ENCODE measurements around the gene LRRC4C. TPM values are rescaled to one million over a fixed set of nuclear protein-coding genes. Genes with fewer than 3 reads are reported as not detected.

Gene LRRC4C
- polyA plus RNA-seq, 1 experiment, result not detected

DNA sequence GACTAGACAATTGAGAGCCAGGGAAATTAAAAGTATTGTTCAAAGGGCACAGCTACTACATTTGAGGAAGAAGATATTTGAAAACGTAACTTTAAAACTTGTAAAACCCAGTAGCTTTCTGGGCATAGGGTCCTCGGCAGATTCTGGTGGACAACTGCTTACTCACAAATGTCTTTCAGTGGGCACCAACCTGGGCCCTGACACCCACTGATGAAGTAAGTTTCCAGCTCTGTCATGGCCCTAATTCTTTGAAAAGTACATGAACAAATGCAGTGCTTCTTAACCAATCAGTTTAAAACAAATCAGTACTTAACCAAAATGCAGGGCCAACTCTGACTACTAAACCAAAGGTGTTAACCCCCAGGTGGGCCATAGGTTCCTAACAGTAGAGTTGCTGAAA, 1170.1 kb downstream of the LRRC4C start:
- CTCF ChIA-PET, result no interaction called here
- TF ChIP-seq, protein P1, sequence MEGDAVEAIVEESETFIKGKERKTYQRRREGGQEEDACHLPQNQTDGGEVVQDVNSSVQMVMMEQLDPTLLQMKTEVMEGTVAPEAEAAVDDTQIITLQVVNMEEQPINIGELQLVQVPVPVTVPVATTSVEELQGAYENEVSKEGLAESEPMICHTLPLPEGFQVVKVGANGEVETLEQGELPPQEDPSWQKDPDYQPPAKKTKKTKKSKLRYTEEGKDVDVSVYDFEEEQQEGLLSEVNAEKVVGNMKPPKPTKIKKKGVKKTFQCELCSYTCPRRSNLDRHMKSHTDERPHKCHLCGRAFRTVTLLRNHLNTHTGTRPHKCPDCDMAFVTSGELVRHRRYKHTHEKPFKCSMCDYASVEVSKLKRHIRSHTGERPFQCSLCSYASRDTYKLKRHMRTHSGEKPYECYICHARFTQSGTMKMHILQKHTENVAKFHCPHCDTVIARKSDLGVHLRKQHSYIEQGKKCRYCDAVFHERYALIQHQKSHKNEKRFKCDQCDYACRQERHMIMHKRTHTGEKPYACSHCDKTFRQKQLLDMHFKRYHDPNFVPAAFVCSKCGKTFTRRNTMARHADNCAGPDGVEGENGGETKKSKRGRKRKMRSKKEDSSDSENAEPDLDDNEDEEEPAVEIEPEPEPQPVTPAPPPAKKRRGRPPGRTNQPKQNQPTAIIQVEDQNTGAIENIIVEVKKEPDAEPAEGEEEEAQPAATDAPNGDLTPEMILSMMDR (IDR thresholded peaks at IDR 0.05; ENCODE audit: insufficient read depth, low read depth, low read length), result no peak
- POLR2A ChIA-PET, result no interaction called here
- no peak for DNase-seq (ENCODE audit: low read depth)
- H3K27me3 ChIP-seq (ENCODE audit: control insufficient read depth, insufficient read depth, low read length), result peaks cover 8% of the 10 kb centered on the region
- no peak overlapping the region for H3K4me3 ChIP-seq (ENCODE audit: low read depth, low read length)
- H3K36me3 ChIP-seq (ENCODE audit: control insufficient read depth, insufficient read depth, low read length), result no peaks in the 10 kb centered on the region

DNA sequence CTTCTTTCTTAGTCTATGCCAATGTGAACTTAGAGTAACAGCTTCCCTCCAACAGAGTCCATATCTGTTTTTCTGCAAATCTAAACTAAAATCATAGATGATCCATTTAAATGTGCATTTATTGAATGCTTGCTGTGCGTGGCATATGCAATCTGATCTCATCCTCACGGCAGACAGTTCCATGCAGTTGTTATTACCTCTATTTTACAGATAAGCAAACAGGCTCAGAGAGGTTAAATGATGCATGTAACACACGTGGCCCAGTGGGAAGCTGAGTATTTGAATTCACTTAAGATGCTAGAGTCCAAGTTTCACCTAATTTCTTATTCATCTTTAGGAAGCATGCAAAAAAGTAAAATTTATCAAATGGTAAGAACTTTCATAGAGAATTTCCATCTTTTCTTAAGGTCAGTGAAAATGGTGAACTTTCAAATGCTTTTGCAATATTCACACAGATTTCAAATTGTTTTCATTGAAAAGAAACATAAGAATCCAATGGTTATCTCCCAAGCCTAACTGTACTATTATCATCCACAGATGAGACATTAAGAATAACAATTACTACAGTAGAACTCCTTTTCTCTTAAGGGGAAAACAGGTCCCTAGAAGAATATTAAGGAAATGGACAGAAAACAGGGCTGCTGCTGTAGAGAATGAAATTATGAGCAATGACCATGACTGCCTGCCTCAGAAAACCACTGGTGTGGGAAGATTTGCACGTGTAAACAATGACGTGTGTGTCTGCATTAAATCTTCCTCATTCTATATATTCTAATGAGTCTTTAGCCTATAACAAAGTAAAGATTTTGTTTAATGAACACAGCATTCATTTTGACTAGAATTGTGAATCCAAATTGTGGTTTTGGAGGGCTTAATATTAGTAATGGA, 1171.3 kb downstream of the LRRC4C start:
- CTCF ChIA-PET, result no interaction called here
- TF ChIP-seq, protein P1 (IDR thresholded peaks at IDR 0.05; ENCODE audit: insufficient read depth, low read depth, low read length), result no peak
- Histone ChIP-seq H3K27me3 (ENCODE audit: control insufficient read depth, insufficient read depth, low read length) (peaks cover 8% of the 10 kb centered on the region), H3K4me3 (ENCODE audit: low read depth, low read length) (no peak overlapping the region), H3K36me3 (ENCODE audit: control insufficient read depth, insufficient read depth, low read length) (no peaks in the 10 kb centered on the region)
- DNase-seq (ENCODE audit: low read depth), result no peak
- POLR2A ChIA-PET, result no interaction called here

DNA sequence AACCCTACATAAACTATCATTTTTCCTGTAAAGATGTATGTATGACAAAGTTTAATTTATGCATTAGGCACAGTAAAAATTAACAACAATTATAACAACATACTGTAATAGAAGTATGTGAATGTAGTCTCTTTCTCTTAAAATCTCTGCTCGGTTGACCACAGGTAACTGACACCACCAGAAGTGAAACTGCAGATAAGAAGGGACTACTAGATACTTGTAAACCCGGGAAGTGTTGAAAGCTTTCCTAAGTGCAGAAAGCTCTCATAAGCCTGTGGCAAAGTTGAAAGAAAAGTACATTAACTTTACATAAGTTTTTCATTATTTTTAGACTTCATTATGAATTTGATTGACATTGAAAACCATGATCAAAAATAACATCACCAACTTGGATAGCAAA, 1173.3 kb downstream of the LRRC4C start:
- CTCF ChIA-PET, result no interaction called here
- TF ChIP-seq, protein P1 (IDR thresholded peaks at IDR 0.05; ENCODE audit: insufficient read depth, low read depth, low read length), result no peak
- no peak for DNase-seq (ENCODE audit: low read depth)
- no peak overlapping the region for H3K4me3 ChIP-seq (ENCODE audit: low read depth, low read length)
- POLR2A ChIA-PET, result no interaction called here
- H3K36me3 ChIP-seq (ENCODE audit: control insufficient read depth, insufficient read depth, low read length), result no peaks in the 10 kb centered on the region
- H3K27me3 ChIP-seq (ENCODE audit: control insufficient read depth, insufficient read depth, low read length), result 0 out of 2 replicates have a peak, but pooled peaks cover 2% of the 10 kb centered on the region

DNA sequence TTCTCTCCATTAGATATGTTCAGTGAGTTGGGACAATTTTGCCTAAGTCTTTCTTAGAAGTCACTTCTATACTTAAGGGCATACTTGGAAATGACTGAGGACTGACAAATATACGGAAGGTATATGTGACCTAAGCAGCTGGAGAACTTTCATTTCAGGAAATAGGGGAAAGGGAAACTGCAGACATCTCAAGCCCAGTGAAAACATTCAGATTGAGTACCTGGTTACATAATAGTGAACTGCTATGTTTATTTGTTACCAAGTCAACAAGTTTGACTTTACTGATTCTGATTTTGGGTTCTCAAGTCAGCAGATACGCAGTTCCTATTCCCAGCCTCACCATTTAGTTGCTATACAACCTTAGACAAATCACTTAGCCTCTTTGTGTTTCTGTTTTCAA, 1173.9 kb downstream of the LRRC4C start:
- CTCF ChIA-PET, result no interaction called here
- TF ChIP-seq, protein P1 (IDR thresholded peaks at IDR 0.05; ENCODE audit: insufficient read depth, low read depth, low read length), result no peak
- Histone ChIP-seq H3K27me3 (ENCODE audit: control insufficient read depth, insufficient read depth, low read length) (no peaks in the 10 kb centered on the region), H3K4me3 (ENCODE audit: low read depth, low read length) (no peak overlapping the region), H3K36me3 (ENCODE audit: control insufficient read depth, insufficient read depth, low read length) (no peaks in the 10 kb centered on the region)
- DNase-seq (ENCODE audit: low read depth), result no peak
- POLR2A ChIA-PET, result no interaction called here

DNA sequence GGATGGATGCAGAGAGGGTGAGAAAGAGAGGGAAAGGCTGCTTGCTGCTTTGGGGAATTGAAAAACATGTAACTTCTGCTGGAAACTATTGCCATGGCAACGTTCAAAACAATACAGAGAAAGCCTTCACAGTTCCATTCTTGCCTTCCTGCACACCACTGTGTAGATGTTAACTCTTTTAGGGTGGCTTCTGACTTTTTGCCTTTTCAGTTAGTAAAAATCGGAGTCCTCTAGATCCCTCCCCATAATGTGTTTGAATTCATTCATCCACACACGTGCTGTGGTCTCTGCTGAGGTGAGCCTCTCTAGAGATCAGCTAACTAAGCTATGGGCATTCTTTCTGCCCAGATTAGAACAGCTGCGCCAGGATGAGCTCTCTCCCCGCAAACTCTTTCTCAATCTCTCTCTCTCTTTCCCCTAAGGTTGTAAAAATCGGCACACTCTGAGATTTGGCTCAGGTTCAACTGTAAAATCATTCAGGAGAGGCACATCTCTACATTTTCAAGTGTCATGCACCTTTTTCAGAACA, 1178.3 kb downstream of the LRRC4C start:
- no peak for DNase-seq (ENCODE audit: low read depth)
- Histone ChIP-seq H3K27me3 (ENCODE audit: control insufficient read depth, insufficient read depth, low read length) (no peaks in the 10 kb centered on the region), H3K36me3 (ENCODE audit: control insufficient read depth, insufficient read depth, low read length) (no peaks in the 10 kb centered on the region), H3K4me3 (ENCODE audit: low read depth, low read length) (no peak overlapping the region)
- POLR2A ChIA-PET, result no interaction called here
- TF ChIP-seq, protein P1 (IDR thresholded peaks at IDR 0.05; ENCODE audit: insufficient read depth, low read depth, low read length), result no peak
- CTCF ChIA-PET, result no interaction called here

Data from BJ (cell line).